Stomach smooth muscle (tissue), 2 donors: ENCODE data around the gene KRTAP4-3.
"Not testable (repeated sequence)": the region's sequence is repeated elsewhere in the genome, so short reads cannot be mapped to it uniquely, and the experiment has no call there.

Experiments
- H3K27ac ChIP-seq: one replicate; pipeline ENCODE4 v1.7.0; 2013; ENCODE audit warnings: mild to moderate bottlenecking, low read length, inconsistent platforms
- H3K27me3 ChIP-seq, 2 donors: one replicate each; pipeline ENCODE4 v1.7.0; 2013; ENCODE audit warnings: low read length in 2 of 2; ENCODE audit not compliant: insufficient read depth in 2 of 2, control insufficient read depth in 1 of 2
- H3K36me3 ChIP-seq, 2 donors: one replicate each; pipeline ENCODE4 v1.7.0; 2013; ENCODE audit warnings: low read length in 2 of 2; ENCODE audit not compliant: control insufficient read depth in 2 of 2, insufficient read depth in 2 of 2
- H3K4me1 ChIP-seq: one replicate; pipeline ENCODE4 v1.7.0; 2013; ENCODE audit warnings: low read length; ENCODE audit not compliant: control insufficient read depth, insufficient read depth
- H3K4me3 ChIP-seq, 2 donors: one replicate each; pipeline ENCODE4 v1.7.0; 2013; ENCODE audit warnings: low read length in 2 of 2
- H3K9ac ChIP-seq, 2 donors: one replicate each; pipeline ENCODE4 v1.7.0; 2013; ENCODE audit warnings: low read length in 2 of 2, mild to moderate bottlenecking in 1 of 2
- H3K9me3 ChIP-seq, 2 donors: one replicate each; pipeline ENCODE4 v1.7.0; 2013; ENCODE audit warnings: low read length in 2 of 2; ENCODE audit not compliant: control insufficient read depth in 2 of 2
- donor health status: healthy.
- donor health status: Pancreatic carcinoma.

The KRTAP4-3 gene

DNA sequence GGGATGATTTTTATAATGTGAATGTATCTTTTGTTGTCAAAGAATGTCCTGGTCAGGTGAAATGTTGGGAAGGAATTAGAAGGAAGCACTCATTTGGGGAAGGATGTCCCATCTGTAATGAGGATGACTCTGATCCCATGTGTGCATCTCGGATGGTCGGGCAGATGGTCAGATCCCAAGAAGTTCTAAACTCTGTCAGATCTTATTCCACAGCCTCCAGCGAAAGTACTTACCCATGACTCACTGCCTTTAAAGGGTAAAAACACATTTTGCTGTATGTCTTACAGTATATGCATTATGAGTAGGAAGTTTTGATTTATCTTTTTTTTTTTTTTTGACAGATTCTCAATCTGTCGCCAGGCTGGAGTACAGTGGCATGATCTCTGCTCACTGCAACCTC is 49.3 kb downstream of the KRTAP4-3 start:
- H3K4me1 ChIP-seq = no peaks in the 10 kb centered on the region
- no peak overlapping the region for H3K4me3 ChIP-seq
- no peak overlapping the region for H3K27ac ChIP-seq
- H3K36me3 ChIP-seq = no peaks in the 10 kb centered on the region
- no peak overlapping the region for H3K9ac ChIP-seq
- H3K27me3 ChIP-seq = no peaks in the 10 kb centered on the region
- no peaks in the 10 kb centered on the region for H3K9me3 ChIP-seq

DNA sequence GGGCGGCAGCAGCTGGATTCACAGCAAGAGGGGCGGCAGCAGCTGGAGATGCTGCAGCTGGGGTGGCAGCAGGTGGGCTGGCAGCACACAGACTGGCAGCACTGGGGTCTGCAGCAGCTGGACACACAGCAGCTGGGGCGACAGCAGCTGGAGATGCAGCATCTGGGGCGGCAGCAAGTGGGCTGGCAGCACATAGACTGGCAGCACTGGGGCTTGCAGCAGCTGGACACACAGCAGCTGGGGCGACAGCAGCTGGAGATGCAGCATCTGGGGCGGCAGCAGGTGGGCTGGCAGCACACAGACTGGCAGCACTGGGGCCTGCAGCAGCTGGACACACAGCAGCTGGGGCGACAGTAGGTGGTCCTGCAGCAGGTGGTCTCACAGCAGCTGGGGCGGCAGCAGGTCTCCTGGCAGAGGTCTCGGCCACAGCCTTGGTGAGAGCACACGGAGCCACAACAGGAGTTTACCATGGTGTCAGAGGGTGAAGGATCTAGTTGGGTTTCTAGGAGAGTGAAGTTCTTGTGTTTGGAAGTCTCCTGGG is 50.1 kb downstream of the KRTAP4-3 start, which contains the start of gene KRTAP4-11:
Gene KRTAP4-11 (minus strand): TSS at position 528 of the 541 bp plus-strand sequence. CDS start 58 bp downstream, at position 470.
- not testable (repeated sequence) for H3K36me3 ChIP-seq, H3K27ac ChIP-seq, H3K9ac ChIP-seq, H3K27me3 ChIP-seq, H3K4me1 ChIP-seq, H3K9me3 ChIP-seq, H3K4me3 ChIP-seq
